Neural progenitor cell (in vitro differentiated cells): ENCODE measurements around the gene TRIM22.

ENCODE experiments used
- CTCF ChIP-seq: fragments of 200-600 bp; sonication (generic); IDR thresholded peaks from 2 replicates; pipeline ENCODE4 v1.5.1; 2017; ENCODE audit warnings: antibody characterized with exemption, mild to moderate bottlenecking
- EZH2phosphoT487 ChIP-seq: fragments of 200-600 bp; sonication (generic); IDR thresholded peaks from 2 replicates; pipeline ENCODE4 v1.6.1; 2017; ENCODE audit warnings: antibody characterized with exemption

- TF ChIP-seq CTCF, result no peak
- no peak for TF ChIP-seq EZH2phosphoT487
Measured at GRCh38 chr11:5663511-5663910, 26.1 kb upstream of the TRIM22 start.
